ENCODE data around the gene APOB. TPM values are rescaled to one million over a fixed set of nuclear protein-coding genes. Genes with fewer than 3 reads are reported as not detected.

The APOB gene
- total and polyA plus RNA-seq, 2 experiments from 2014 or later: not detected

GRCh38 chr2:20961858-20962257, 82.0 kb downstream of the APOB start:
- Histone ChIP-seq H3K27me3 (replicated peaks; ENCODE audit: insufficient read depth) (peaks cover 21% of the 10 kb centered on the region), H3K4me3 (no peak overlapping the region), H3K9ac (no peak overlapping the region), H3K4me1 (ENCODE audit: insufficient read depth) (no peaks in the 10 kb centered on the region), H3K79me2 (ENCODE audit: insufficient read depth) (no peaks in the 10 kb centered on the region), H3K27ac (no peak overlapping the region), H3K36me3 (ENCODE audit: low read depth) (no peaks in the 10 kb centered on the region), H4K20me1 (ENCODE audit: insufficient read depth) (no peaks in the 10 kb centered on the region), H3K9me2 (ENCODE audit: insufficient read depth) (no peaks in the 10 kb centered on the region), H3K9me3 (ENCODE audit: low read depth) (no peaks in the 10 kb centered on the region), H2AFZ (no peak overlapping the region), H3F3A (ENCODE audit: insufficient read depth) (no peaks in the 10 kb centered on the region), H3K4me2 (ENCODE audit: unreplicated experiment) (no peak overlapping the region)
- in situ Hi-C loops (cut with MboI): loop anchor here (10.0 kb wide), 1 partner anchor 177 kb away; no protein-coding TSS in a partner anchor
- 7% methylated on average over 7 of the region's 7 CpGs for WGBS, 2 experiments (ENCODE audit: low coverage in 1 of 2, low lambda C conversion rate in 2 of 2, missing lambda C conversion rate in 2 of 2)
- DNase-seq: no peak
- no peak for TF ChIP-seq EZH2phosphoT487 (IDR thresholded peaks at IDR 0.05; ENCODE audit: insufficient read depth, low read depth)
- TF ChIP-seq EZH2 (IDR thresholded peaks at IDR 0.05; ENCODE audit: insufficient read depth, poor library complexity, severe bottlenecking): no peak

DNA sequence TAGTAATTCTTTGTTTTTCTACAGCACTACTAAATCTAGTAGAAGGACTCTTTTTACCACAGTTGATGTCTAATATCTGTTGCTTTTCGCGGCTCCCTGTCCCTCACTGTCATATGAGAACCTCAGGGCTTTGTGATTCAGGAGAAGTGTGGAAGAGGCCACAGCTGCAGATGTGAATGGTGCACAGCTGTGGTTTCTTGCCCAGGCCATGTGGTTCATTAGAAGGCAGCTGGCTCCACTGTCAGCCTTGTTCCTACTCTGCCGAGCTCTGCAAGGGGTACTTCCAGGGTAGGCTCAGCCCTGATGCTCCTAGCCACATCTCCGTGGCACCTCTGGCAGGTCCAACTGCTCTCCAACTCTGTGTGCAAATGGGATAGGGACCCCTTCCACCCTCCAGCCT, 83.9 kb downstream of the APOB start:
- H3K27me3 ChIP-seq (replicated peaks; ENCODE audit: insufficient read depth): peaks cover 12% of the 10 kb centered on the region
- no peaks in the 10 kb centered on the region for H3K4me1 ChIP-seq (ENCODE audit: insufficient read depth)
- no peaks in the 10 kb centered on the region for H3F3A ChIP-seq (ENCODE audit: insufficient read depth)
- H2AFZ ChIP-seq: no peak overlapping the region
- H3K27ac ChIP-seq: no peak overlapping the region
- H3K9ac ChIP-seq: no peak overlapping the region
- TF ChIP-seq EZH2 (IDR thresholded peaks at IDR 0.05; ENCODE audit: insufficient read depth, poor library complexity, severe bottlenecking): no peak
- H3K9me3 ChIP-seq (ENCODE audit: low read depth): no peaks in the 10 kb centered on the region
- no peak overlapping the region for H3K4me3 ChIP-seq
- H4K20me1 ChIP-seq (ENCODE audit: insufficient read depth): no peaks in the 10 kb centered on the region
- no peaks in the 10 kb centered on the region for H3K9me2 ChIP-seq (ENCODE audit: insufficient read depth)
- H3K79me2 ChIP-seq (ENCODE audit: insufficient read depth): no peaks in the 10 kb centered on the region
- in situ Hi-C loops (cut with MboI): loop anchor here (10.0 kb wide), 1 partner anchor 175 kb away; no protein-coding TSS in a partner anchor
- no peaks in the 10 kb centered on the region for H3K36me3 ChIP-seq (ENCODE audit: low read depth)
- 25 to 32% methylated on average over 4 of the region's 4 CpGs for WGBS, 2 experiments (ENCODE audit: low coverage in 1 of 2, low lambda C conversion rate in 2 of 2, missing lambda C conversion rate in 2 of 2)
- H3K4me2 ChIP-seq (ENCODE audit: unreplicated experiment): no peak overlapping the region
- DNase-seq: no peak

GRCh38 chr2:20959252-20959651, 84.6 kb downstream of the APOB start:
- in situ Hi-C loops (cut with MboI): no loop called here
- DNase-seq: no peak
- no peak overlapping the region for H2AFZ ChIP-seq
- H3K9ac ChIP-seq: no peak overlapping the region
- TF ChIP-seq EZH2 (IDR thresholded peaks at IDR 0.05; ENCODE audit: insufficient read depth, poor library complexity, severe bottlenecking) (no peak), EZH2phosphoT487 (IDR thresholded peaks at IDR 0.05; ENCODE audit: insufficient read depth, low read depth) (no peak)
- H3F3A ChIP-seq (ENCODE audit: insufficient read depth): no peaks in the 10 kb centered on the region
- no peak overlapping the region for H3K4me3 ChIP-seq
- peaks cover 7% of the 10 kb centered on the region for H3K27me3 ChIP-seq (replicated peaks; ENCODE audit: insufficient read depth)
- no peaks in the 10 kb centered on the region for H3K4me1 ChIP-seq (ENCODE audit: insufficient read depth)
- no peak overlapping the region for H3K27ac ChIP-seq
- H3K79me2 ChIP-seq (ENCODE audit: insufficient read depth): no peaks in the 10 kb centered on the region
- no peak overlapping the region for H3K4me2 ChIP-seq (ENCODE audit: unreplicated experiment)
- no peaks in the 10 kb centered on the region for H3K9me2 ChIP-seq (ENCODE audit: insufficient read depth)
- H3K9me3 ChIP-seq (ENCODE audit: low read depth): no peaks in the 10 kb centered on the region
- no peaks in the 10 kb centered on the region for H4K20me1 ChIP-seq (ENCODE audit: insufficient read depth)
- 34 to 35% methylated on average over 4 of the region's 4 CpGs for WGBS, 2 experiments (ENCODE audit: low coverage in 1 of 2, low lambda C conversion rate in 2 of 2, missing lambda C conversion rate in 2 of 2)
- H3K36me3 ChIP-seq (ENCODE audit: low read depth): no peaks in the 10 kb centered on the region

DNA sequence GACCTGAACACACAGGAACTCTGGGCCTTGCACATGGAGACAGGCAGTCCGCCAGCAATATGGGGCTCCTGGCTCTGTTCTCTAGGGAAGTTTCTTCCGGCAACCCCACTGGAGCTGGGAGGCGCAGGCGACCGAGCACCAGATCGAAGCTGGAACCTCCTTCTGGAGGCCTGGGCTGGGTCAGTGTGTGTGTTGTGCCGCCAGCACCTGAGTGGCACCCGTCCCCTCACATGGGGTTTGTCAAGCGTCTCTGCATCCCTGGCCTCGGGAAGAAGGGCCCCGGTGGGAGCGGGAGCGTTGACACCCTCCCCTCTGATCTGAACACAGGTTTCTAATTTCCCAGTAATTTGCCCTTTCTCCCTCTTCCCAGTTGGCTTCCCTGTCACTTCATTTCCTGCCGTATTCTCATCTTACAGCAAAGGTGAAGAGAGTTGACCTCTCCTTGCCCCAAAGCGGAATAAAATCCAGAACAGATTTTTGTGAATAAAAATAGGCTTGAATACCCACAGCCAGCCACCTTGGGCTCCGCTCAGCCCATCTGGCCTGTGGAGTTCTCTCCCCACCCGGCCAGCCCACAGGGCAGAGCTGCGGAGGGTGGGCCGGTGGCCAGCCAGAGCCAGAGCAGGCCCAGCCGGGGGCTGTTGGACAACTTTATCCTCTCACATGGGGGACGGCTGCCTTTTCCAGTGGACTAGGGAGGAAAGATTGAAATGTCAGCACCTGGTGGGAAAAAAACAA, 85.9 kb downstream of the APOB start:
- Histone ChIP-seq H4K20me1 (ENCODE audit: insufficient read depth) (no peaks in the 10 kb centered on the region), H3K9me2 (ENCODE audit: insufficient read depth) (no peaks in the 10 kb centered on the region), H3K79me2 (ENCODE audit: insufficient read depth) (no peaks in the 10 kb centered on the region), H3K4me2 (ENCODE audit: unreplicated experiment) (no peak overlapping the region), H3K4me3 (no peak overlapping the region), H3K9ac (no peak overlapping the region), H3K27me3 (replicated peaks; ENCODE audit: insufficient read depth) (no peaks in the 10 kb centered on the region), H3K9me3 (ENCODE audit: low read depth) (no peaks in the 10 kb centered on the region), H3K27ac (no peak overlapping the region), H3K4me1 (ENCODE audit: insufficient read depth) (no peaks in the 10 kb centered on the region), H2AFZ (no peak overlapping the region), H3K36me3 (ENCODE audit: low read depth) (no peaks in the 10 kb centered on the region), H3F3A (ENCODE audit: insufficient read depth) (no peaks in the 10 kb centered on the region)
- TF ChIP-seq EZH2phosphoT487 (IDR thresholded peaks at IDR 0.05; ENCODE audit: insufficient read depth, low read depth): no peak
- no peak for TF ChIP-seq EZH2 (IDR thresholded peaks at IDR 0.05; ENCODE audit: insufficient read depth, poor library complexity, severe bottlenecking)
- in situ Hi-C loops (cut with MboI): no loop called here
- 52 to 53% methylated on average over 16 to 20 of the region's 21 CpGs for WGBS, 2 experiments (ENCODE audit: low coverage in 1 of 2, low lambda C conversion rate in 2 of 2, missing lambda C conversion rate in 2 of 2)
- DNase-seq: no peak
